ENCODE measurements around the gene SPRING1.
"Not testable (repeated sequence)": the region's sequence is repeated elsewhere in the genome, so short reads cannot be mapped to it uniquely, and the experiment has no call there.

SPRING1 gene

GRCh38 chr12:116745554-116745953, 7.7 kb upstream of the SPRING1 start:
- H3K27me3 ChIP-seq (ENCODE audit: control insufficient read depth in 5 of 5, insufficient read depth in 4 of 5, low read length in 5 of 5) = no peaks in the 10 kb centered on the region
- H3K9ac ChIP-seq (ENCODE audit: low read length in 5 of 5) = no peak overlapping the region
- no peaks in the 10 kb centered on the region for H3K36me3 ChIP-seq (ENCODE audit: control insufficient read depth in 5 of 5, insufficient read depth in 5 of 5, low read length in 5 of 5)
- no peaks in the 10 kb centered on the region for H3K9me3 ChIP-seq (ENCODE audit: control insufficient read depth in 5 of 5, low read length in 5 of 5)
- no peak overlapping the region for H3K4me3 ChIP-seq (ENCODE audit: low read depth in 1 of 5, low read length in 5 of 5)
- no peak overlapping the region for H3K27ac ChIP-seq (ENCODE audit: low read depth, low read length)
- no peaks in the 10 kb centered on the region for H3K4me1 ChIP-seq (ENCODE audit: control insufficient read depth in 5 of 5, insufficient read depth in 5 of 5, low read length in 5 of 5)

- H3K36me3 ChIP-seq (ENCODE audit: control insufficient read depth in 5 of 5, insufficient read depth in 5 of 5, low read length in 5 of 5) = no peaks in the 10 kb centered on the region
- no peak overlapping the region for H3K4me3 ChIP-seq (ENCODE audit: low read depth in 1 of 5, low read length in 5 of 5)
- H3K9me3 ChIP-seq (ENCODE audit: control insufficient read depth in 5 of 5, low read length in 5 of 5) = no peaks in the 10 kb centered on the region
- no peak overlapping the region for H3K9ac ChIP-seq (ENCODE audit: low read length in 5 of 5)
- H3K27ac ChIP-seq (ENCODE audit: low read depth, low read length) = no peak overlapping the region
- no peaks in the 10 kb centered on the region for H3K4me1 ChIP-seq (ENCODE audit: control insufficient read depth in 5 of 5, insufficient read depth in 5 of 5, low read length in 5 of 5)
- no peaks in the 10 kb centered on the region for H3K27me3 ChIP-seq (ENCODE audit: control insufficient read depth in 5 of 5, insufficient read depth in 4 of 5, low read length in 5 of 5)
These were observed 6.9 kb upstream of the SPRING1 start for GRCh38 chr12:116744766-116745165.

DNA sequence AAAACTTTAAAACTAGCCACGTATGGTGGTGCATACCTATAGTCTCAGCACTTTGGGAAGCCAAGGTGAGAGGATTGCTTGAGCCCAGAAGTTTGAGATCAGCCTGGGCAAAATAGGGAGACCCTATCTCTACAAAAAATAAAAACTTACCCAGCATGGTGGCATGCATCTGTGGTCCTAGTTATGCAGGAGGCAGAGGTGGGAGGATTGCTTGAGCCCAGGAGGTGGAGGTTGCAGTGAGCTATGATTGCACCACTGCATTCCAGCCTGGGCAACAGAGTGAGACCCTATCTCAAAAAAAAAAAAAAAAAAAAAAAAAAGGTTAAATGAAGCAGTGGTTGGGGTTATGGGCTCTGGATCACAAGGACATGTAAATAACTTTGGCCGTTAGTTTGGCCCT, 4.9 kb upstream of the SPRING1 start:
- not testable (repeated sequence) for H3K27me3 ChIP-seq (ENCODE audit: control insufficient read depth in 5 of 5, insufficient read depth in 4 of 5, low read length in 5 of 5); H3K4me1 ChIP-seq (ENCODE audit: control insufficient read depth in 5 of 5, insufficient read depth in 5 of 5, low read length in 5 of 5); H3K4me3 ChIP-seq (ENCODE audit: low read depth in 1 of 5, low read length in 5 of 5); H3K9ac ChIP-seq (ENCODE audit: low read length in 5 of 5); H3K9me3 ChIP-seq (ENCODE audit: control insufficient read depth in 5 of 5, low read length in 5 of 5); H3K36me3 ChIP-seq (ENCODE audit: control insufficient read depth in 5 of 5, insufficient read depth in 5 of 5, low read length in 5 of 5); H3K27ac ChIP-seq (ENCODE audit: low read depth, low read length)

DNA sequence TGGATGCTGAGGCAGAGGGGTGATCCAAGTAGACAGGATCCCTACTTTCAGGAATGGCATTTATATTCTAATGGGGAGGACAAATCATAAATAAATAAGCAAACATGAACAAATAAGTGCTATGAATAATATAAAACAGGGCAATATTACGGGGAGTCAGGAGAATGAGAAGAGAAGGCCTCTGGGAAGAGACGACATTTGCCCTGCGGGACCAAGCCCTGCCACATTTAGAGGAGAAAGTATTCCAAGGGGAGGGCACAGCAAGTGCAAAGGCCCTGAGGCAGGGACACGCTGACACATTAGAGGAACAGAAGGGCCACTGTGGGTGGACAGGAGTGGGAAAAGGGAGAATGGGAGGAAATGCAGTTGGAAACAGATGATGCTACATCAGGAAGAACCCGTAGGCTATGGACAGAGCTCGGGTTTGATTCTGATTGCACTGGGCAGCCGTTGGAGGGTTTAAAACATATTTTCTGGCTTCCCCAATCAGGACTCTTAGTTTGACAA, 1.6 kb upstream of the SPRING1 start:
- no peaks in the 10 kb centered on the region for H3K9me3 ChIP-seq (ENCODE audit: control insufficient read depth in 5 of 5, low read length in 5 of 5)
- peaks cover 0 to 26% (median 21%) of the 10 kb centered on the region in 5 donors for H3K4me1 ChIP-seq (ENCODE audit: control insufficient read depth in 5 of 5, insufficient read depth in 5 of 5, low read length in 5 of 5)
- peaks cover 5 to 8% (median 6%) of the 10 kb centered on the region in 5 donors for H3K36me3 ChIP-seq (ENCODE audit: control insufficient read depth in 5 of 5, insufficient read depth in 5 of 5, low read length in 5 of 5)
- no peak overlapping the region for H3K27ac ChIP-seq (ENCODE audit: low read depth, low read length)
- H3K27me3 ChIP-seq (ENCODE audit: control insufficient read depth in 5 of 5, insufficient read depth in 4 of 5, low read length in 5 of 5) = no peaks in the 10 kb centered on the region
- no peak overlapping the region for H3K4me3 ChIP-seq (ENCODE audit: low read depth in 1 of 5, low read length in 5 of 5)
- no peak overlapping the region for H3K9ac ChIP-seq (ENCODE audit: low read length in 5 of 5)

- H3K4me1 ChIP-seq (ENCODE audit: control insufficient read depth in 5 of 5, insufficient read depth in 5 of 5, low read length in 5 of 5) = peaks cover 0 to 26% (median 21%) of the 10 kb centered on the region in 5 donors
- no peaks in the 10 kb centered on the region for H3K9me3 ChIP-seq (ENCODE audit: control insufficient read depth in 5 of 5, low read length in 5 of 5)
- peaks cover 9 to 22% (median 10%) of the 10 kb centered on the region in 5 donors for H3K36me3 ChIP-seq (ENCODE audit: control insufficient read depth in 5 of 5, insufficient read depth in 5 of 5, low read length in 5 of 5)
- peak overlapping the region; percentile 60 for H3K27ac ChIP-seq (ENCODE audit: low read depth, low read length)
- H3K9ac ChIP-seq (ENCODE audit: low read length in 5 of 5) = peak overlapping the region; percentile 65 to 94 (median 90)
- H3K4me3 ChIP-seq (ENCODE audit: low read depth in 1 of 5, low read length in 5 of 5) = peak overlapping the region; percentile 97 to 100 (median 98)
- no peaks in the 10 kb centered on the region for H3K27me3 ChIP-seq (ENCODE audit: control insufficient read depth in 5 of 5, insufficient read depth in 4 of 5, low read length in 5 of 5)
These were observed 701 bp downstream of the SPRING1 start for GRCh38 chr12:116736962-116737773.

GRCh38 chr12:116735951-116736599, 1.8 kb downstream of the SPRING1 start:
- peak overlapping the region in 1 of 5 donors; percentile 90 for H3K9ac ChIP-seq (ENCODE audit: low read length in 5 of 5)
- peaks cover 0 to 26% (median 22%) of the 10 kb centered on the region in 5 donors for H3K4me1 ChIP-seq (ENCODE audit: control insufficient read depth in 5 of 5, insufficient read depth in 5 of 5, low read length in 5 of 5)
- no peaks in the 10 kb centered on the region for H3K9me3 ChIP-seq (ENCODE audit: control insufficient read depth in 5 of 5, low read length in 5 of 5)
- H3K4me3 ChIP-seq (ENCODE audit: low read depth in 1 of 5, low read length in 5 of 5) = peak overlapping the region in 3 of 5 donors; percentile 97 to 98 (median 98)
- H3K27me3 ChIP-seq (ENCODE audit: control insufficient read depth in 5 of 5, insufficient read depth in 4 of 5, low read length in 5 of 5) = no peaks in the 10 kb centered on the region
- H3K27ac ChIP-seq (ENCODE audit: low read depth, low read length) = no peak overlapping the region
- peaks cover 9 to 22% (median 12%) of the 10 kb centered on the region in 5 donors for H3K36me3 ChIP-seq (ENCODE audit: control insufficient read depth in 5 of 5, insufficient read depth in 5 of 5, low read length in 5 of 5)

DNA sequence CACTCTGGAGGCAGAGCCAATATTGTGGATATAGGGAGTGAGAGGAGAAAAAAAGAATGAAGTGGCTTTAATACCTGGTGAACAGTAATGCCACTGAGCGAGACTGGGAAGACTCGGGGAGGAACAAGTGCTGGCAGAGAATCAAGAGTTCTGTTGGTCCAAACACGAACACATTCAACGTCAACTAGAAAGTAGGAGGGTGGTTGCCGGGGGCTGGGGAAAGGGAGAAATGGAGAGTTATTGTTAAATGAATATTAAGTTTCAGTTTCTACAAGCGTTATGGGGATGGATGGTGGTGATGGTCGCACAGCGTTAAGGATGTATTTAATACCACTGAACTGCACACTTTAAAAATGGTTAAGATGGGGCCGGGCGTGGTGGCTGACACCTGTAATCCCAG, 2.8 kb downstream of the SPRING1 start:
- no peaks in the 10 kb centered on the region for H3K9me3 ChIP-seq (ENCODE audit: control insufficient read depth in 5 of 5, low read length in 5 of 5)
- H3K9ac ChIP-seq (ENCODE audit: low read length in 5 of 5) = no peak overlapping the region
- no peak overlapping the region for H3K27ac ChIP-seq (ENCODE audit: low read depth, low read length)
- H3K27me3 ChIP-seq (ENCODE audit: control insufficient read depth in 5 of 5, insufficient read depth in 4 of 5, low read length in 5 of 5) = no peaks in the 10 kb centered on the region
- H3K4me3 ChIP-seq (ENCODE audit: low read depth in 1 of 5, low read length in 5 of 5) = no peak overlapping the region
- peaks cover 9 to 22% (median 12%) of the 10 kb centered on the region in 5 donors for H3K36me3 ChIP-seq (ENCODE audit: control insufficient read depth in 5 of 5, insufficient read depth in 5 of 5, low read length in 5 of 5)
- peaks cover 0 to 26% (median 22%) of the 10 kb centered on the region in 5 donors for H3K4me1 ChIP-seq (ENCODE audit: control insufficient read depth in 5 of 5, insufficient read depth in 5 of 5, low read length in 5 of 5)

- H3K27me3 ChIP-seq (ENCODE audit: control insufficient read depth in 5 of 5, insufficient read depth in 4 of 5, low read length in 5 of 5) = no peaks in the 10 kb centered on the region
- no peak overlapping the region for H3K4me3 ChIP-seq (ENCODE audit: low read depth in 1 of 5, low read length in 5 of 5)
- no peak overlapping the region for H3K27ac ChIP-seq (ENCODE audit: low read depth, low read length)
- peaks cover 0 to 26% (median 22%) of the 10 kb centered on the region in 5 donors for H3K4me1 ChIP-seq (ENCODE audit: control insufficient read depth in 5 of 5, insufficient read depth in 5 of 5, low read length in 5 of 5)
- H3K36me3 ChIP-seq (ENCODE audit: control insufficient read depth in 5 of 5, insufficient read depth in 5 of 5, low read length in 5 of 5) = peaks cover 9 to 22% (median 12%) of the 10 kb centered on the region in 5 donors
- H3K9me3 ChIP-seq (ENCODE audit: control insufficient read depth in 5 of 5, low read length in 5 of 5) = no peaks in the 10 kb centered on the region
- H3K9ac ChIP-seq (ENCODE audit: low read length in 5 of 5) = no peak overlapping the region
These were observed 3.6 kb downstream of the SPRING1 start for GRCh38 chr12:116734156-116734768.

- peaks cover 9 to 25% (median 12%) of the 10 kb centered on the region in 5 donors for H3K36me3 ChIP-seq (ENCODE audit: control insufficient read depth in 5 of 5, insufficient read depth in 5 of 5, low read length in 5 of 5)
- H3K27me3 ChIP-seq (ENCODE audit: control insufficient read depth in 5 of 5, insufficient read depth in 4 of 5, low read length in 5 of 5) = no peaks in the 10 kb centered on the region
- no peak overlapping the region for H3K9ac ChIP-seq (ENCODE audit: low read length in 5 of 5)
These were observed 6.1 kb downstream of the SPRING1 start for GRCh38 chr12:116731801-116732200.

More at GRCh38 chr12:116731801-116732200, 6.1 kb downstream of the SPRING1 start:
- H3K27ac ChIP-seq (ENCODE audit: low read depth, low read length) = no peak overlapping the region
- peaks cover 0 to 21% (median 8%) of the 10 kb centered on the region in 5 donors for H3K4me1 ChIP-seq (ENCODE audit: control insufficient read depth in 5 of 5, insufficient read depth in 5 of 5, low read length in 5 of 5)
- no peaks in the 10 kb centered on the region for H3K9me3 ChIP-seq (ENCODE audit: control insufficient read depth in 5 of 5, low read length in 5 of 5)
- H3K4me3 ChIP-seq (ENCODE audit: low read depth in 1 of 5, low read length in 5 of 5) = no peak overlapping the region
